T1000 (cell line): ENCODE results near the gene CR1.
"Not testable (repeated sequence)": the region's sequence is repeated elsewhere in the genome, so short reads cannot be mapped to it uniquely, and the experiment has no call there.

Source experiments
- DNase-seq: peaks from one replicate; lab custom pipeline; 2025; ENCODE audit warnings: mixed read lengths; lab: John Stamatoyannopoulos, UW

The CR1 gene

GRCh38 chr1:207503950-207504349, 8.0 kb downstream of the CR1 start:
- no peak for DNase-seq

- no peak for DNase-seq
Observed at GRCh38 chr1:207504438-207504837, 8.5 kb downstream of the CR1 start.

DNA sequence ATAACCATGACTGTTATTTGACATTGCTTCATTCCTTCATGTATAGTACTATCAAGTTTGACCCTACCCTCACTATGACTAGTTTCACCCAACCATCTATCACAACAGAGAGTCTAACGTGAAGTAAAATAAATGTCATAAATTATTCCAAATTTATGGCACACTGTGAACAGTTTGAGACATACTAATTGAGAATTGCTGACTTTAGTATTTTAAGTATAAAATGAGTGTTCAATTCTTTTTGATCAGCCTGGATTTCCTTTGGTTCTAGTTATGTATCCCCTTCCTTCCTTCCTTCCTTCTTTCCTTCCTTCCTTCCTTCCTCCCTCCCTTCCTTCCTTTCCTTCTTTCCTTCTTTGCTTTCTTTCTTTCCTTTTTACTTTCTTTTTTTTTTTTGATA, 14.5 kb downstream of the CR1 start:
- DNase-seq: no peak

GRCh38 chr1:207514890-207515289, 18.9 kb downstream of the CR1 start:
- DNase-seq: no peak

GRCh38 chr1:207516729-207517128, 20.8 kb downstream of the CR1 start:
- no peak for DNase-seq

DNA sequence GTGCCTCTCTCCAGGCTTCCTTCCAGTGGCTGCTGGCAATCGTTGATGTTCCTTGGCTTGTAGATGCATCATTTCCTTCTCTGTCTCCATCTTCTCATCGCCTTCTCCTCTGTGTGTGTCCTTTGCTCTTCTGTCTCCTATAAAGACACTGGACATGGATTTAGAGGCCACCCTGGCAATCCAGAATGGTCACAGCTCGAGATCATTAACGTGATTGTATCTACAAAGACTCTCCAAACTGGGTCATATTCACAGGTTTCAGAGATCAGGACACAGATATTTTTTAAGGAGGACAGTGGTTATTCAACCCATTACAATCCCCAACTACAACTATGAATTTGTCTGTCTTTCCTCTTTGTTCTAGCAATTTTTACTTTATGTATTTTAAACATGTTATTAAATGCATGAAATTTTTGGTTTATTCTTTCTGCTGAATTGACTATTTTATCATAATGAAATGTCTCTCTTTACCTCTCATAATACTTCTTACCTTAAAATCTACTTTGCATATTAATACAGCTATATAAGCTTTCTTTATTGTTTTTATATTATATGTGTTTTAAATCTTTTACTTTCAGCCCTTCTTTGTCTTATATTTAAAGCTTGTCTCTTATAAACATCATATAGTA, 22.8 kb downstream of the CR1 start:
- DNase-seq: no peak

- no peak for DNase-seq
Observed at GRCh38 chr1:207519505-207520399, 23.8 kb downstream of the CR1 start.

GRCh38 chr1:207520400-207521345, 24.7 kb downstream of the CR1 start:
- not testable (repeated sequence) for DNase-seq

DNA sequence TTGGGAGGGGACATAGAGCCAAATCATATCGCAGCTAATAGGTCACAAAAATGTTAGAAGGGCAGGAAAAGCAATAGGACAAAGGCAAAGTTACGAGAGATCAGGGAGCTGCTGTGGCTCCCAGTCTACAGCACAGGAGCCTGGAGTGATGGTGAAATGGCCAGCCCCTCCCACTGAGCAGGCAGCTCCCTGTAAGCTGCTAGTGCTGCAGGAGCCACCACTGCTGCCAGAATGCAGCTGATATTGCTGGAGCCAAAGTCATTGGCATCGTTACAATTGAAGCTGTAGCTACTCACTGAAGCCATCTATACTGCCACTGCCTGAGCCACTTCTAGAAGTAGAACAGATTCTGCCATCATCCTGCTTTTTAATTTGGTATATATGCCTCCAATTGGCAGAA, 29.3 kb downstream of the CR1 start:
- DNase-seq: not testable (repeated sequence)

DNA sequence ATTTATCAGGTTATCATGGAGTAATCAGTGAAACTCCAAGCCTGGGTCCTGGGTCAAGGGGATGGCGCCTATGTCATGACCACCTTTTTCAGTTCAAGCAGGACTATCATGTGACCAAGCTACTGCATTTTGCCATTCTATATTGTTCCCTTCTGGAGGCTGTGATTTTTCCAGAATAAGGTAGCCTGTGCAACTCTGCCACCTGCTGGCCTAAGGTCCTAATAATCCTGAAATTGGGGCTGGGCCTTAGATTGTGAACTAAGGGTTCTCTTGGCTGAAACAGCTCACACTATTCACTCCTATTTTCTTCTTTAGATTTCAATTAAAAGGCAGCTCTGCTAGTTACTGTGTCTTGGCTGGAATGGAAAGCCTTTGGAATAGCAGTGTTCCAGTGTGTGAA, 32.4 kb downstream of the CR1 start:
- not testable (repeated sequence) for DNase-seq

GRCh38 chr1:207536263-207536662, 40.3 kb downstream of the CR1 start:
- DNase-seq: not testable (repeated sequence)

DNA sequence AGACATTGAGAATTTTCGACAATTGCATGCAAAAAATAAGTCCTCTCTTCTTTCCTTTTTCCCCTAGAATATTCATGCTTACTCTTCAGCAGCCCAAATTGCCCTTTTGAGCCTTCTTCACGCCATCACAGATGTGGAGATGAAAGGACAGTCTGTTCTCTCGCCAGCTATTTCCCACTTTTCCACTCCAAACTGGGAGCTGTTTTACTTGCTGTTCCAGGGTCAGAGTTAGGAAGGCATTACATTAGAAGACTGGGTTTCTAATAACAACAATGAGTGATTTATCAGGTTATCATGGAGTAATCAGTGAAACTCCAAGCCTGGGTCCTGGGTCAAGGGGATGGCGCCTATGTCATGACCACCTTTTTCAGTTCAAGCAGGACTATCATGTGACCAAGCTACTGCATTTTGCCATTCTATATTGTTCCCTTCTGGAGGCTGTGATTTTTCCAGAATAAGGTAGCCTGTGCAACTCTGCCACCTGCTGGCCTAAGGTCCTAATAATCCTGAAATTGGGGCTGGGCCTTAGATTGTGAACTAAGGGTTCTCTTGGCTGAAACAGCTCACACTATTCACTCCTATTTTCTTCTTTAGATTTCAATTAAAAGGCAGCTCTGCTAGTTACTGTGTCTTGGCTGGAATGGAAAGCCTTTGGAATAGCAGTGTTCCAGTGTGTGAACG, 50.9 kb downstream of the CR1 start:
- not testable (repeated sequence) for DNase-seq

GRCh38 chr1:207554823-207555222, 58.9 kb downstream of the CR1 start:
- DNase-seq: not testable (repeated sequence)

GRCh38 chr1:207565546-207566468, 69.8 kb downstream of the CR1 start:
- no peak for DNase-seq

DNA sequence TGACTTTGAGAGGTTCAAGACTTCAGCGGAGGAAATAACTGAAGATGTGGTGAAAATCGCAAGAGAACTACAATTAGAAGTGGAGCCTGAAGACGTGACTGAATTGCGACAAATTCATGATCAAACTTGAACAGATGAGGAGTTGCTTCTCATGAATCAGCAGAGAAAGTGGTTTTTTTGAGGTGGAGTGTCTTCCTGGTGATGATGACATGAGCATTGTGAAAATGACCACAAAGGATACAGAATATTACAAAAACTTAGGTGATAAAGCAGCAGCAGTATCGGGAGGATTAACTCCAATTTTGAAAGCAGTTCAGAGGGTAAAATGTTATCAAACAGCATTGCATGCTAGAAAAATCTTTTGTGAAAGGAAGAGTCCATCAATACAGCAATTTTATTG, 76.0 kb downstream of the CR1 start:
- DNase-seq: not testable (repeated sequence)

- not testable (repeated sequence) for DNase-seq
Observed at GRCh38 chr1:207573074-207573473, 77.1 kb downstream of the CR1 start.

DNA sequence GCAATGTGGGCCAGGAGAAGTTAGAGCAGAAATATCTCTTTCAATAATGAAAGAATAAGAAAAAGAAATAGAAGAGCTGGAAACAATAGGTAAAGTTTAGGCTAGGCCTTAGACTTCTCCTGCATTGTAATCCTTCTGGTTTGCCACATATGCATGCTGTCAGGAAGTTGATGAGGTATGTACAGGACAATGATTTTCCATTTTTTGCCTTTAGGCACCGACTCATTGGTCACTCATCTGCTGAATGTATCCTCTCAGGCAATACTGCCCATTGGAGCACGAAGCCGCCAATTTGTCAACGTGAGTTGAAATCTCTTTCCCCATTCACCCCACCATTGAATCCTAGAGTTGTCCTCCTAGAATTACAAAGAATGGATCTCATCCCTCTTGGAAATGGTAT, 79.4 kb downstream of the CR1 start:
- DNase-seq: not testable (repeated sequence)

DNA sequence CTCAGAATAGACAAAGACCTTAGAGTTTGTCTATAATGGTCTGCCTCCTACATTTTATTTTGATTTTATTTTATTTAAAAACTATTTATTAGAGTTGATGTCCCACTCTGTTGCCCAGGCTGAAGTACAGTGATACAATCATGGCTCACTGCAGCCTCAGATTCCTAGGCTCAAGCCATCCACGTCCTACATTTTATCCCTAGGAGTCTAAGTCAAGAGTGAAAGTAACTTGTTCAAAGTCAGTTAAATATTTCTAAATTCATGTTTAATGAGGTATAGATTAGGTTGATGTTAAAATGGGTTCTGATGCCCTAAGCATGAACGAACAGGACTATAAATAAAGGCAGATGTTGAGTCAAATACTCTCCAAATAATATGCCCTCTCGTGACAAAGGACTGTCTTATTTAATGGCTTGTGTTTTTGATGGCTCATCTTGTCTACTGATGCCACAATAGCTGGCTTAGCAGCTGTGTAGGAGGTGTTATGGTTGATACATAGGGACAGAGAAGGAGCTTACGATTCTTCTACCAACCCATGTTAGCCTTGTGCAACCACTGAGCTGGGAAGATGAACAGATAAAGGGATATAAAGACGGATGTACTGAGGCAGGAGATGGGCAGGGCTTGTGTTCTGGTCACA, 83.0 kb downstream of the CR1 start:
- no peak for DNase-seq

DNA sequence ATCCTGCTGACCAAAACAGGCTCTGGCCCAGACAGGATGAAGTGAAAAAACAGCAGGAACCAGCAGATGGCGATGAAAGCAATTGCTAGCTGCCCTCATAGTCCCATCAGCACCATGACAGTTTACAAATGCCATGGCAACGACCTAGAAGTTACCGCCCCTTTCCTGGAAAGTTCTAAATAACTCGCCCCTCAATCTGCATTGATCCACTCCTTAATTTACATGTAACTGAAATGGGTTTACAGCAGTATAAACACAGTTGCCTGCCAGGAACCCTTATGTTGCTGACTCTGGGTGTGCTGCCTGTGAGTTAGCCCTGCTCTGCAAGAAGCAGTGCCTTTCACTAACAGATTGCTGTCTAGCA, 83.5 kb downstream of the CR1 start:
- DNase-seq: no peak

DNA sequence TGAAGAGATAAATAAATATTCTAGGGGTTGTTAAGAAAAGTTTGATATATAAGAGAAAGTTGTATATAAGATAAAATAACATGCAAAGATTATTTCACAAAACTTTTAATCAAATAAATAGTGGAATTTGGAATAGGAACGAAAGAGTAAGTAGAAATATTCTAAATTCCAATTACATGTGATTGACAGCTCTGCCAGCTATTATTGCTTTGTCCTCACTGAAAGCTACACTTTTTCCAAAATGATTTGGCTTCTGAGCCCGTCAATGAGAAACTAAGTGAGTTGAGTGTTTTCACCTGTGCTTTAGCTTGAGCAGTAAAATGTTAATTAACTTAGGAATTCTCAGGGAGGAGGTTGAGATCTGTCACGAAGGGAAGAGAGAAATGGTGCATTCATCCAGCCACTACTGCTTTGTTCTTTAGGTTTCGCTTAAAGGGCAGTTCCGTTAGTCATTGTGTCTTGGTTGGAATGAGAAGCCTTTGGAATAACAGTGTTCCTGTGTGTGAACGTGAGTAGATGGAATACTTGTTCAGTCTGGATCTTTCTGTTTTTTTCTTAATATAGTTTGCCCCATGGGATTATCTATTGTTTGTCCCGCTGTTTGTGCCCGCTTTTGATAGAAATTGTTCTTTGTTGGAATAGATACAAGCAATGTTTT, 85.7 kb downstream of the CR1 start:
- no peak for DNase-seq
